Measurements from ENCODE around the gene BNC2.
"Not testable (repeated sequence)": the region's sequence is repeated elsewhere in the genome, so short reads cannot be mapped to it uniquely, and the experiment has no call there.

The BNC2 gene, protein sequence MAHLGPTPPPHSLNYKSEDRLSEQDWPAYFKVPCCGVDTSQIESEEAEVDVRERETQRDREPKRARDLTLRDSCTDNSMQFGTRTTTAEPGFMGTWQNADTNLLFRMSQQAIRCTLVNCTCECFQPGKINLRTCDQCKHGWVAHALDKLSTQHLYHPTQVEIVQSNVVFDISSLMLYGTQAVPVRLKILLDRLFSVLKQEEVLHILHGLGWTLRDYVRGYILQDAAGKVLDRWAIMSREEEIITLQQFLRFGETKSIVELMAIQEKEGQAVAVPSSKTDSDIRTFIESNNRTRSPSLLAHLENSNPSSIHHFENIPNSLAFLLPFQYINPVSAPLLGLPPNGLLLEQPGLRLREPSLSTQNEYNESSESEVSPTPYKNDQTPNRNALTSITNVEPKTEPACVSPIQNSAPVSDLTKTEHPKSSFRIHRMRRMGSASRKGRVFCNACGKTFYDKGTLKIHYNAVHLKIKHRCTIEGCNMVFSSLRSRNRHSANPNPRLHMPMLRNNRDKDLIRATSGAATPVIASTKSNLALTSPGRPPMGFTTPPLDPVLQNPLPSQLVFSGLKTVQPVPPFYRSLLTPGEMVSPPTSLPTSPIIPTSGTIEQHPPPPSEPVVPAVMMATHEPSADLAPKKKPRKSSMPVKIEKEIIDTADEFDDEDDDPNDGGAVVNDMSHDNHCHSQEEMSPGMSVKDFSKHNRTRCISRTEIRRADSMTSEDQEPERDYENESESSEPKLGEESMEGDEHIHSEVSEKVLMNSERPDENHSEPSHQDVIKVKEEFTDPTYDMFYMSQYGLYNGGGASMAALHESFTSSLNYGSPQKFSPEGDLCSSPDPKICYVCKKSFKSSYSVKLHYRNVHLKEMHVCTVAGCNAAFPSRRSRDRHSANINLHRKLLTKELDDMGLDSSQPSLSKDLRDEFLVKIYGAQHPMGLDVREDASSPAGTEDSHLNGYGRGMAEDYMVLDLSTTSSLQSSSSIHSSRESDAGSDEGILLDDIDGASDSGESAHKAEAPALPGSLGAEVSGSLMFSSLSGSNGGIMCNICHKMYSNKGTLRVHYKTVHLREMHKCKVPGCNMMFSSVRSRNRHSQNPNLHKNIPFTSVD

GRCh38 chr9:16870596-16871335 lies at the start of gene BNC2:
Gene BNC2 (minus strand): TSS chr9:16870670. CDS start chr9:16870648, 22 bp downstream.
- peak; percentile 56 to 65 (median 57) for DNase-seq

- no peak for DNase-seq
Measured at GRCh38 chr9:16918920-16919319, 48.5 kb upstream of the BNC2 start.

DNA sequence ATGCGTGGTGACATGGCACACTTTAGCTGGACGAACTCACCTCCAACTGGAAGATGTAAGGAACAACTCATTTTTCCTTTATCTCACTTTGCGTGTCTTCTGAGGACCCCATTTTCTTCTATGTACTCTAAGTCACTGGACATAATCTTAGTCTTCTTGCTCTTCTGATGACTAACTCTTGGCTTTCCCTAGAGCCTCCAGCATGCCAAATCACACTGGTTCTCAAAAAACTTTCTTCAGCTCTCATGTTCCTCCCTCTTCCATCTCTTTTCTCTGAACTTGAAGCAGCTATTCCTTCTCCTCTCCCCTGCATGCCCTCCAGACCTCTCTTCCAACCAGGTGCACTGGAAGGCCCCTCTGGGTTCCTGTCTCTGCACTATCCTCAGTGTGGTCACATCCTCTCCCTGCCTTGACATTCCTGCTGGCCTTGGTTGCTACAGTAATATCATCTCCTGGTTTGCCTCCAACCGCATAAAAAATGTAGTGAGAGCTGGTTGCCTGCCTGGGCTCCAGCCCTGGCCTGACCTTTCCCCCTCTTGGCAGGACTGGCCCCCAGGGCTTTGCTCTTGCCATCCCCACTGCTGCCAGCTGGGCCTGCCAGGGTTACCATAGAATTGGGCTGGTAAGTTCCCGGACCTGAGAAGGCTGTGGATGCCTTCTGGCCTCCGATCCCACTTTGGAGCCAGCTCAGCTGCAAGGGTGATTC lies 44.8 kb upstream of the BNC2 start:
- no peak for DNase-seq

DNA sequence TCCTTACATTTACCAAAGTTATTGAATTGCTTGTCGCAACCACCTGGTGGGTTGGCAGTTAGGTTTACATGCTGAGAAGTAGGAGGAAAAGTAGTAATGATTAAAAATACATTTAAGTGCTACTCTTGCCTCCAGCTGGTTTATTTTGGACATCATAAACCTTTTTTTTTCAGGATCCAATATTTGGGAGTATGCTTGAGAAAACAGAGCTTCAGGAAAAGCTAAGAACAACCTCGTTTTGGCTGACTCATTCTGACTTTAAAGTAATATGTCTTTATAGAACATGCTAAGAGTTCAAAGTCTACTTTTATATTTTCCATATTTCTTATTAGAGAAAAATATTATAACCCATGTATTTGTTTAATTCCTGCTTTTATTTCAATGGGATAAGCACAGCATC lies 41.7 kb upstream of the BNC2 start:
- no peak for DNase-seq

- DNase-seq: peak in 1 of 3 donors; percentile 20
Measured at GRCh38 chr9:16908206-16908605, 37.7 kb upstream of the BNC2 start.

DNA sequence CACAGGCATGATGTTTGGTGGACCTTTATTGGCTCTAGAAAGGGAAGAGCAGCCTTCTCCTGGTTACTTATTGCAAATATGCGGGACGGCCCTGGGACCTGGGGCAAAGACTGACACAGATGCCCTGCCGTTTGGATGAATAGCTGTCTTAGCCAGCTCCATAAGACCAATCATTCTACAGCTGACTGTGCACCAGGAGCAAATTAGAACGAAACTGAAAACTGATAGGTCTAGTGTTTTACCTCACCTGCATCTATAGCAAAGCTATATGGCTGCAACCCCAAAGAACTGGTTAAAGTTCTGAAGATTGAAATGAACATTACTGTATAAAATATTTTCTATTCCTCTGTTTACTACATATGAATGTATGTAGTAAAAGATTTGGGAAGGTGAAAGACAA lies 34.2 kb upstream of the BNC2 start:
- no peak for DNase-seq

- DNase-seq: peak; percentile 37 to 72 (median 71)
Measured at GRCh38 chr9:16901590-16901989, 31.1 kb upstream of the BNC2 start.

DNA sequence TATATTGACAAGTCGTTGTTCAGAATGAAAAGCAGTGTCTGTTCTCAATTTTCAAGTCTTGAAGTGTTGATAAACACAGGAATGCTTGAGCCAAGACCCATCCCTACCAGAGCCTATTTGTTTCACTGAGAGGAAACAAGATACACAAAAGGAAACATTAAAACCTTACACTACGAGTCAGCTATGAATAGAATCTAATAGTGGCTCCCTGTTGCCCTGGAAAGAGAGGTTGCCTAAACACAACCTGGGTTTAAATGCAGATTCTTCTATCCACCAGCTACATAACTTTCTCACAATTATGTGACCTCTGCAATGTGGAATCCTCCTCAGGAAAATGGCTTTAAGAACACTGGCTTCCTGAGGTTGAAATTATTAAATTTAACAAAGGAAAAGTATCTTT lies 29.1 kb upstream of the BNC2 start:
- no peak for DNase-seq

- DNase-seq: no peak
Measured at GRCh38 chr9:16898464-16898863, 28.0 kb upstream of the BNC2 start.

GRCh38 chr9:16888594-16888993 lies 18.1 kb upstream of the BNC2 start:
- no peak for DNase-seq

GRCh38 chr9:16885931-16886330 lies 15.5 kb upstream of the BNC2 start:
- DNase-seq: peak; percentile 44 to 60 (median 58)

- DNase-seq: peak; percentile 73 to 93 (median 87)
Measured at GRCh38 chr9:16884952-16885513, 14.6 kb upstream of the BNC2 start.

DNA sequence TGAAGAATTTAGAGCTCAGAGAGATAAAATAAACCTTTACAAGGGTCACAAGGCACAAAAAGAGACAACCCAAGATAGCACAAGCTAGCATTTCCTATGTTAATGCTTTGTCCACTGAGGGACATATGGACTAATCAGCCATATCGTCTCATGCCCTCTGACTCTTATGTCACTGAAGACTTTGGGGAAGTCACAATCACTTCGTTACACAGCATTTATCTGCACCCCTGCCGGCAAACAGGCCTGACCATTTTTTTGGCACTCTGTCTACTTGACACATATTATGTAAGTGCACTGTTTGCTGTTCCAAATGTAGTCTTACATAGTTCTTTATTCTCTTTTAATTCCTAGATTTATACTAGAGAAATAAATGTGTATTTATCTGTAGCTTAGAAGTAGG lies 13.9 kb upstream of the BNC2 start:
- DNase-seq: peak; percentile 56 to 72 (median 64)

DNA sequence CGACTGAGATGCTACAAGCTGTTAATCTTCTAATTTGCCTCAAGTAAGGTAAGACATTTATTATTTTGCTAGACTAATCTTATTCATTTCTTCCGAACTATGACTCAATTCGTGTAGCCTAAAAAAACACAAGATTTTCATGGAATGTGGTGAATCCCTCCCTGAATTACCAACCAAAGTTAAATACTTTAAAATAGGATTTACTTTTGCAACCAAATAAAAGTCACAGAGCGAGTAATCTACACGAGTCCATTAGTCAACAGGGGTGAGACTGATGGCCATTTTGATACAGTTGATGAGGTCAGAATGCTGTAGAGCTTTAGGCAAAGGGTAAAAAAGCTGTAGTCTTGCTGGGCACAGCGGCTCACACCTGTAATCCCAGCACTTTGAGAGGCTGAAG lies 13.1 kb upstream of the BNC2 start:
- no peak for DNase-seq

- DNase-seq: not testable (repeated sequence)
Measured at GRCh38 chr9:16882440-16882839, 12.0 kb upstream of the BNC2 start.

- peak in 1 of 3 donors; percentile 27 for DNase-seq
Measured at GRCh38 chr9:16879416-16879815, 8.9 kb upstream of the BNC2 start.

- no peak for DNase-seq
Measured at GRCh38 chr9:16877256-16877655, 6.8 kb upstream of the BNC2 start.

DNA sequence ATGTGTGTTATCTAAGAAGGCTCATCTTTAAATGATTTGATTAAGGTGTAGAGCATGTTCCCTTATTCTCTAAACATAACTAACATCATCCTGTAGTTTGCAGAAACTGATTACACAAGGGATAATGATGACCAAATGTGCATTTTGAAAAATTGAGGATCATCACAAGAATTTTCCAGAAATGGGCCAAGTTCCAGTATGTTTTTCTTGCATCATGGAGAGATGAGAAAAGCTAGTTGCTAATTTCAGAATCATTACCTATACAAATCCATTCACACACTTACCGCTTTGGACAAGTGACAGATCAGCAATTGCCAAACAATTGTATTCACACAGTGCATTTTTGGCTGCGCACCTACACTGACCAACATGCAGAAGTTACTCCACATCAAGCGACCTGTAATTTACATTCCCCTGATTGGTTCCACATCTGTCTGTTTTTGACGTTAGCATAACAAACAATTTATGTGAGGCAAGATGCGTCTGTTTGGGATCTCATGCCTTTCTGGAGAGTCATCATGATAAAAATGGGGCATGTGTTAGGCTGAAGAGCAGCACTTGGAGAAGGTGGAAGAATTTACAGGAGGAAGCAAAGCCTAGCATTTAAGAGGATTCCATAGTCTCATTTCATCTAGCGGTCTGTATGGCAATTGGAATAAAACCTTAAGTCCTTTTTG lies 2.8 kb upstream of the BNC2 start:
- DNase-seq: no peak

GRCh38 chr9:16871336-16872151 lies 1.1 kb upstream of the BNC2 start:
- peak; percentile 83 to 89 (median 86) for DNase-seq

All from suppressor macrophage treated with lipopolysaccharide for 1 hour (primary cell).